GM10248 (cell line): ENCODE results near the gene JCHAIN.

Experiments
- CTCF ChIA-PET: fragments of 300-600 bp; sonication (Branson Sonifier 250); formaldehyde crosslinking; extraction: SDS; loops from one replicate; lab custom pipeline; 2021; ENCODE audit warnings: antibody characterized with exemption; lab: Yijun Ruan, JAX
- POLR2A ChIA-PET: fragments of 350-650 bp; sonication (Branson Sonifier 250); formaldehyde crosslinking; extraction: SDS; loops from one replicate; lab custom pipeline; 2020; ENCODE audit warnings: antibody characterized with exemption; lab: Yijun Ruan, JAX
- DNase-seq: peaks from one replicate; pipeline ENCODE4 v3.0.0; 2012; ENCODE audit errors: extremely low spot score
- TF ChIP-seq, protein P1 (sequence below): IDR thresholded peaks from 2 replicates; pipeline ENCODE4 v1.5.1; 2012; ENCODE audit warnings: mild to moderate bottlenecking, low read depth; ENCODE audit errors: extremely low read depth, missing control alignments, control extremely low read depth

Gene JCHAIN

DNA sequence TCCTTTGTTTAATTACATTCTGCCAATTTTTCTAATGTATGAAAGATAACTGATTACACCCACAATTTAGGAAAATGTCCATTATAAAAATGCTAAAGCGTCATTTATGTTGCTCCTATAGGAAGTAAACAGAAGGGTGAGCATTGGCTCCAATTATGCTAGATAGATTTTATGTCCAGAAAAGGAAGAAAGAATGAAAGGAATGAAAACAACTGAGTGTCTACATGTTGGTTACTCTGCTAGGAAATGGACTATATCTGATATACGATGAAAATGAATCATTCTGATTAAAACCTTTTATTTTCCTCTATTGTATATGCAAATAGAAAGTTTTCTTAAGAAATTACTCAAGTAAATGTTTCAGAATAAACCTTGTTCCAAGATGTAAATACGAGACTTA, 36.1 kb downstream of the JCHAIN start:
- ChIA-PET CTCF (interaction anchor here (2.3 kb wide), 1 partner anchor 29 kb away, joined by 6 read pairs; no protein-coding TSS in a partner anchor), POLR2A (no interaction called here)
- TF ChIP-seq, protein P1, sequence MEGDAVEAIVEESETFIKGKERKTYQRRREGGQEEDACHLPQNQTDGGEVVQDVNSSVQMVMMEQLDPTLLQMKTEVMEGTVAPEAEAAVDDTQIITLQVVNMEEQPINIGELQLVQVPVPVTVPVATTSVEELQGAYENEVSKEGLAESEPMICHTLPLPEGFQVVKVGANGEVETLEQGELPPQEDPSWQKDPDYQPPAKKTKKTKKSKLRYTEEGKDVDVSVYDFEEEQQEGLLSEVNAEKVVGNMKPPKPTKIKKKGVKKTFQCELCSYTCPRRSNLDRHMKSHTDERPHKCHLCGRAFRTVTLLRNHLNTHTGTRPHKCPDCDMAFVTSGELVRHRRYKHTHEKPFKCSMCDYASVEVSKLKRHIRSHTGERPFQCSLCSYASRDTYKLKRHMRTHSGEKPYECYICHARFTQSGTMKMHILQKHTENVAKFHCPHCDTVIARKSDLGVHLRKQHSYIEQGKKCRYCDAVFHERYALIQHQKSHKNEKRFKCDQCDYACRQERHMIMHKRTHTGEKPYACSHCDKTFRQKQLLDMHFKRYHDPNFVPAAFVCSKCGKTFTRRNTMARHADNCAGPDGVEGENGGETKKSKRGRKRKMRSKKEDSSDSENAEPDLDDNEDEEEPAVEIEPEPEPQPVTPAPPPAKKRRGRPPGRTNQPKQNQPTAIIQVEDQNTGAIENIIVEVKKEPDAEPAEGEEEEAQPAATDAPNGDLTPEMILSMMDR, result no peak
- DNase-seq, result no peak

DNA sequence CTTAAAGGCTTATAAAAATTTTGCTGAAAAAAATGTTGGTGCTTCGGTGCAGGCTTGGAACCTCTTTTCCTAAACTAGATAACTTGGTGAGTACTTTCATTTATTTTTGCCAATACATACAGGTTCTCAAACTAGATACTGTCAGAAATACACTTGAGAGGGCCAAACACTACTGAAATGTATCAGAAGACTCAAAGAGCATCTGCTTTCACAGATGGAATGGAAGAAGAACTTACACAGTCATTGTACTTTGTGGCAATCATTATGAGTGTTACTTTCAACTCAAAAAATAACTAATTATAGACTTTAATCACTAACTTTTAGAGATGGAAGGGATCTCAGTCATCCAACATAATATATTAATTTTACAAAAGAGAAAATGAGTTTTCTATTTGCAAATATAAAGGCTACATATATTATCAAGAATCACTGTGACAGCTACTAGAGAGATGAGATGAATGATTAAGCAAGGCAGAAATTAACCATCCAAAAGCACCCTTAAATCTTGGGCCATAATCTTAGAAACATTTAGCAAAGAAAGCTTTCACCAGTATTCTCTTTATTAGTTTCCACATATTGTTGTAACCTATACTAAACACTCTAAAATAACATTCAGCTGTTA, 36.7 kb downstream of the JCHAIN start:
- DNase-seq, result no peak
- ChIA-PET CTCF (interaction anchor here (1.0 to 2.6 kb wide), 6 partner anchors 9 to 38 kb away, joined by 3 to 10 read pairs (median 6); no protein-coding TSS in a partner anchor), POLR2A (no interaction called here)
- TF ChIP-seq, protein P1, result no peak

DNA sequence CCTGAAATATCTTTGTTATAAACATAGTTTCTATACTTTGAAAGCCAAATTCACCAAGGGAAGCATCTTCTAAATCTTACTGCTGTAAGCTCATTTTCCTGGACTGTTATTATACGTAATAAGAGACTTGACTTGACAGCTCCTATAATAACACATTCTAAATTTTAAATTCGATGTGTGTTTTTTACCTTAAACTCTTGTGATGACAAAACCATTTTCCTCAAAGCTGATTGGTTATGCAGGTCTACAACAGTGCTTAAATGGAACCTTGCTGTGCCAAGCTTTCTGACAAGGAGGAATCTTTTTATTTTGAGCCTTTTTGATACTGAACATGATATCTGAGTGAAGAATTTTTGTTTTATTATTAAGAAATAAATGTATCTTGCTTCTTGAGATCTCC, 37.9 kb downstream of the JCHAIN start, which contains the start of gene ENAM:
TSS of gene ENAM (plus strand) at position 301 of the 400 bp plus-strand sequence. CDS start 757 bp downstream, outside the sequence.
- CTCF ChIA-PET, result interaction anchor here (0.7 to 2.6 kb wide), 9 partner anchors 10 to 59 kb away, joined by 3 to 10 read pairs (median 6); no protein-coding TSS in a partner anchor

DNA sequence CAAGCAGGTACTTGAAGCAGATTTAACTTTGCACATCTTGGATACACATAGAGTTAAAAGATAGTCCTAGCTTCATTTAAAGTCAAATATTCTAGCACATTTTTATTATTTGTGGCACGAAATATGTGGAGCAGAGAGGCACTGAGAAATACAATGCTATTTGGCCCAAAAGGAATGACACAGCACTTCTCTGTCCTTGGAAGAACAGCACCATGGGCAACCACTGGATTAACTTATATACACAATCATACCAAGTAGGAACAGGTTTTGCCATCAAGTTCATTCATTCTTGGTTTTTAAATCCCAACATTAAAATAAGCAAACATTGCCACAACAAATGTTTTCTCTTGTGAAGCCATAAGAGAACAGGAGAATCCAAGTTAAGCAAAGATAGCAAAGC, 38.7 kb downstream of the JCHAIN start:
- CTCF ChIA-PET, result interaction anchor here (0.9 to 2.6 kb wide), 6 partner anchors 11 to 42 kb away, joined by 3 to 10 read pairs (median 6); no protein-coding TSS in a partner anchor
- no peak for DNase-seq
- POLR2A ChIA-PET, result no interaction called here
- TF ChIP-seq, protein P1, result no peak

More for the DNA sequence above, 37.9 kb downstream of the JCHAIN start, which contains the start of gene ENAM:
- DNase-seq, result no peak
- POLR2A ChIA-PET, result no interaction called here
- TF ChIP-seq, protein P1, result no peak

DNA sequence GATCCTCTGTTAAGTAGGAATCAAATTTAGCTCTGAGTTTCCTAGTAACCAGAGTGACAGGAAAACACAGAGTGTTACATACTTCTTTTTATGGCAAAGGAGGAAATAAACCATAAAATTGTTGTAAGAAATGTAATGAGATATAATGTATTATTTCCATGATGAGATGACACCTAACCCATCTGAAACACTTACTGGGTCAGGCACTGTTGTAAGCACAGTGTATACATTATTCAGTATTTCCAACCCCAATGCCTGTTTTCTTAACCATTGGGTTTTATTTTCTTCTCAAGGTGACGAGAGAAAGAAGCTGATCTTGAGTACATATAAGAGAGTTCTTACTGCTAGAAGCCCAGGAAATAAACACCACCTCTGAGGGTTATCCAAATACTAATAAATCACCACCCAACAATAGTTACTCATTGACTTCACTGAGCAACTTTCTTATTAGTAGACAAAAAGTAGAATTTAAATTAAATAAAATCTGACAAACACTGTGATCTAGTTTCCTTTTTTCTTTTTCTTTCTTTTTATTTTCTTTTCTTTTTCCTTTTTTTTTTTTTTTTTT, 42.0 kb downstream of the JCHAIN start:
- CTCF ChIA-PET, result interaction anchor here (1.6 kb wide), 1 partner anchor 19 kb away, joined by 7 read pairs; no protein-coding TSS in a partner anchor
- POLR2A ChIA-PET, result no interaction called here
- TF ChIP-seq, protein P1, result no peak
- no peak for DNase-seq

DNA sequence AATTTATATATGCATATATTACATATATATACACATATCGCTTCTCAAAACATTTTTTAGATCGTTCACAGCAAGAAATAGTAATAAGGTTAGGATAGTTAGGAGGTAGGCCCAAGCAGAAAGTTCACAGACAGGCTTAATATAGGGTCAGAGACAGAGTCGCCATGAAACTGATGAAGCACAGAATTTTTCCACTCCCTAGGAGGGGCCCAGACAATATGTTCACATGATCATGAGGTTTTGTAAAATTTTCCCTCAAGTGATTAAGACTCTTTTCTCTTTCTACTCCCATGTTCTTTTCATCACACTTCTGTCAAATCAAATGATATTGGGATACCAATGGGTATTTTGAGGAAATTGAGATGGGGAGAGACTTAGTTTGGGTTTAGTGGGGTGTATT, 43.0 kb downstream of the JCHAIN start:
- CTCF ChIA-PET, result interaction anchor here (1.6 kb wide), 1 partner anchor 20 kb away, joined by 7 read pairs; no protein-coding TSS in a partner anchor
- POLR2A ChIA-PET, result no interaction called here
- no peak for DNase-seq
- TF ChIP-seq, protein P1, result no peak
